ENCODE measurements around the gene GATAD2B.

Gene GATAD2B

DNA sequence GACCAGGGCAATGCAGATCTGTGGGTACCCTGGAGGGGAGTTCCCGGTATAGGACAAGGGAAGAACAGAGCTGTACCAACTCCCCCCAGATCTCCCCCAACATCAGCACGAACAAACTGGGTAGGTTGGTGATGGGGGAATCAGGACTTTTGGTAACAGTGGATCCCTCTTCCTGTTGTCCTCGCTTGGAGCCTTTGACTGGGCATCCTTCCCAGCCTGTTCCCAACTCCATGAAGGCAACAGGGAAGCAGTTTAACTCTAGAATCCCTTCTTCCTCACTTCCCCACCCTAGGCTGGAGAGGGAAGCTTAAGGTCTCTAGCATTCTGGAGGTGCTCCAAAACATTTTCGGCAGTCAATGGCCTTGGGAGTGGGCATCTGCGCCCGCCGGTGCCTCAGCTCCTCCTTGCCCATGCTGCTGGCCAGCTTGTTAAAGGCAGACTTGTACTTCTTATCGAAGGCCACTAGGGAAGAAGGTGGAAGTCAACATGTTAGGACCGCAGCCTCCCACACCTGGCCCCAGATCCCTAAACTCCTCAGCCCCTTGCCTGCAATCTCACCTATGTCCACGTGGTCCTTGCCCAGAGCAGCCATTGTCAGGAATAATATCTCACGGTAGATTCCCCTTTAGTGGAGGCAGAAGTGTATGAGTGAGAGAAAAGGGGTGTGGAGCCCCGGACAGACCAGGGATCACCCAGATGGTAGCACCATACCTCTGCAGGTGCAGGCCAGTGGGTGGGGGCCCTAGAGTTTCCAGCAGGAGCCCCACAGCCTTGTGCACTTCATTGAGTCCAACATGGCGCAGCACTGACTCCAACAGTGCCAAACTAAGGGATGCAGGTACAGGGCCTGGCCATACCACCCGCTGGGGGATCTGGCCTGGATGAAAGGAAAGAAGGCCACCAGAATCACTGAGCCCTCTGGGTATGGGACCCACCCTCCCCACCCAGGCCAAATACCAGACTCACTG lies 7.5 kb upstream of the GATAD2B start:
- TF ChIP-seq, protein P1, sequence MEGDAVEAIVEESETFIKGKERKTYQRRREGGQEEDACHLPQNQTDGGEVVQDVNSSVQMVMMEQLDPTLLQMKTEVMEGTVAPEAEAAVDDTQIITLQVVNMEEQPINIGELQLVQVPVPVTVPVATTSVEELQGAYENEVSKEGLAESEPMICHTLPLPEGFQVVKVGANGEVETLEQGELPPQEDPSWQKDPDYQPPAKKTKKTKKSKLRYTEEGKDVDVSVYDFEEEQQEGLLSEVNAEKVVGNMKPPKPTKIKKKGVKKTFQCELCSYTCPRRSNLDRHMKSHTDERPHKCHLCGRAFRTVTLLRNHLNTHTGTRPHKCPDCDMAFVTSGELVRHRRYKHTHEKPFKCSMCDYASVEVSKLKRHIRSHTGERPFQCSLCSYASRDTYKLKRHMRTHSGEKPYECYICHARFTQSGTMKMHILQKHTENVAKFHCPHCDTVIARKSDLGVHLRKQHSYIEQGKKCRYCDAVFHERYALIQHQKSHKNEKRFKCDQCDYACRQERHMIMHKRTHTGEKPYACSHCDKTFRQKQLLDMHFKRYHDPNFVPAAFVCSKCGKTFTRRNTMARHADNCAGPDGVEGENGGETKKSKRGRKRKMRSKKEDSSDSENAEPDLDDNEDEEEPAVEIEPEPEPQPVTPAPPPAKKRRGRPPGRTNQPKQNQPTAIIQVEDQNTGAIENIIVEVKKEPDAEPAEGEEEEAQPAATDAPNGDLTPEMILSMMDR (conservative IDR thresholded peaks at IDR 0.05; ENCODE audit: low read depth, low read length), result no peak
- H3K4me3 ChIP-seq (ENCODE audit: low read length), result no peak overlapping the region
- DNase-seq (ENCODE audit: low read depth), result no peak

DNA sequence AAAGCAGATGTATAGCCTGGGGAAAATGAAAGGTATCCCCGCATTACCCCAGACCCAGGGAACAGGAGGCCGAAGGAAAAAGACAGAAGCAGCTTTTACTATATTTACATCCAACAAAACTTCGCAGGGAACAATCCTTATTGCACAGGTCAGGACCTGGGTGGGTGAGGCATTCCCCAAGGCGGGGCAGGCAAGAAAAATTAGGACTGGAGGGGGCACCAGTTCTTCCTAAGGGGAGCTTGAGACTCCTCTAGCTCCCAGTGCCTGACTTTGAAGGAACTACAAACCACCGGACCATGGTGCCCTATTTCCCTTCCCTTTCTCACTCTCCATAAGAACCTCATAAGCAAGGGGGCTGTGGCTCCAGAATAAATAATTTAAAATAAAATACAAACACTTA lies 6.7 kb upstream of the GATAD2B start:
- H3K4me3 ChIP-seq (ENCODE audit: low read length), result no peak overlapping the region
- TF ChIP-seq, protein P1 (conservative IDR thresholded peaks at IDR 0.05; ENCODE audit: low read depth, low read length), result no peak
- no peak for DNase-seq (ENCODE audit: low read depth)

DNA sequence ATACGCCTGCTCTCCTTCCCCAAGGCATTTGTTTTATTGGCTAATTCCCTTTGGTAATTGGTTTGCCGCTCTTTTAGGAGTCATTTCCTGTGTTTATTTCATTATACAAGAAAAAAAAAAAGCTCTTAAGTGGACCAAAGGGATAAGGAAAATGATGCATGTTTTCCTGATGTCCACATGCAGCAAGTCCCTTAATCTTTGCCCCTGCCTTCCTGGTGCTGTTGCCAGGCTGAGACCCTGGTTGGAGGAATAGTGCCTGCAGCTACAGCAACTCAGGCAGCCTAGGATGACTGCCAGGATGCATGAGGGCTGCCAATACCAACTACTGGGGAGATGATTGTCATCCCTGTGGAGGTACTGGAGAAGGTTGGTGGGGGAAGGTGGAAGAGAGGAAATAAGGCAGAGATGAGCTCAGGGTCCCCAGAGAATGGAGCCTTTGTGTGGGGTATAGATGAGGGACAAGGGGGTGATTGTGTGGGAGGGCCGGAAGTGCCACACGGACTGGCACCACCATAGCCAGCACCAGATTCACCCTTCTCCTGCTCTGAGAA lies 6.1 kb upstream of the GATAD2B start:
- TF ChIP-seq, protein P1 (conservative IDR thresholded peaks at IDR 0.05; ENCODE audit: low read depth, low read length), result no peak
- H3K4me3 ChIP-seq (ENCODE audit: low read length), result no peak overlapping the region
- DNase-seq (ENCODE audit: low read depth), result no peak

DNA sequence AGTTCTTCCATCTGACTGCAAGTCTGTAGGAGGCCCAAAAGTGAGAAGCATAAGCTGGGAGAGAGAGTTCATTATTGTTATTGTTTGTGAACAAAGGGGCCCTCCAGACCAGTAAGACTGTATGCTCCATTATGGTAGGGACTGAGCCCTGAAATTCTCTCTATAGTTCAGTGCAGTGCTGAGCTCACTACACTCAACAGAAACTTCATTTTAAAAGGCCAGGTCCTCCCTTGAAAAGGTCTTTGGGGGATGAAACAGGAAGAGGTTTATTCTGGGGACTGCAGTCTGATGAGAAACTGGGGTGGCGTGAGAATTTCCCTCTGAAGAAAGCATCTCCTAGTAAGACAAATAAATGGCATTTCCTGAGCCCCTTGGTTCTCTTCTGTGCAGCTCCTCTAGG lies 5.5 kb upstream of the GATAD2B start:
- TF ChIP-seq, protein P1 (conservative IDR thresholded peaks at IDR 0.05; ENCODE audit: low read depth, low read length), result no peak
- no peak for DNase-seq (ENCODE audit: low read depth)
- no peak overlapping the region for H3K4me3 ChIP-seq (ENCODE audit: low read length)

DNA sequence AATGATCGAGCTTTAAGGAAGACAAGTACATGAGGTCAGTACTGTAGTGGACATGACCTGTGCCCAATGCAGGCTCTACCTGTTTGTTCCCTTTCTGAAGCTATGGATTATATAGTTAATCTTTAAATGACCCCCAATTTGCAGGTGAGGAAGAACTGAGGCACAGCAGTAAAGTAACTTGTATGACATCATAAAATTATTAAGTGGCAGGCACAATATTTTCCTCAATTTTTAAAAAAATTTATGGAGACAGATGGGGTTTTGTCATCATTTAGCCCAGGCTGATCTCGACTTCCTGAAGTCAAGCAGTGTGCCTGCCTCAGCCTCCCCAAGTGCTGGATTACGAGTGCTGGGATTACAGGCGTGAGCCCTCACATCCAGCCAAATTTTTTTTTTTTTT lies 3.6 kb upstream of the GATAD2B start:
- DNase-seq (ENCODE audit: low read depth), result no peak
- TF ChIP-seq, protein P1 (conservative IDR thresholded peaks at IDR 0.05; ENCODE audit: low read depth, low read length), result no peak
- H3K4me3 ChIP-seq (ENCODE audit: low read length), result no peak overlapping the region

DNA sequence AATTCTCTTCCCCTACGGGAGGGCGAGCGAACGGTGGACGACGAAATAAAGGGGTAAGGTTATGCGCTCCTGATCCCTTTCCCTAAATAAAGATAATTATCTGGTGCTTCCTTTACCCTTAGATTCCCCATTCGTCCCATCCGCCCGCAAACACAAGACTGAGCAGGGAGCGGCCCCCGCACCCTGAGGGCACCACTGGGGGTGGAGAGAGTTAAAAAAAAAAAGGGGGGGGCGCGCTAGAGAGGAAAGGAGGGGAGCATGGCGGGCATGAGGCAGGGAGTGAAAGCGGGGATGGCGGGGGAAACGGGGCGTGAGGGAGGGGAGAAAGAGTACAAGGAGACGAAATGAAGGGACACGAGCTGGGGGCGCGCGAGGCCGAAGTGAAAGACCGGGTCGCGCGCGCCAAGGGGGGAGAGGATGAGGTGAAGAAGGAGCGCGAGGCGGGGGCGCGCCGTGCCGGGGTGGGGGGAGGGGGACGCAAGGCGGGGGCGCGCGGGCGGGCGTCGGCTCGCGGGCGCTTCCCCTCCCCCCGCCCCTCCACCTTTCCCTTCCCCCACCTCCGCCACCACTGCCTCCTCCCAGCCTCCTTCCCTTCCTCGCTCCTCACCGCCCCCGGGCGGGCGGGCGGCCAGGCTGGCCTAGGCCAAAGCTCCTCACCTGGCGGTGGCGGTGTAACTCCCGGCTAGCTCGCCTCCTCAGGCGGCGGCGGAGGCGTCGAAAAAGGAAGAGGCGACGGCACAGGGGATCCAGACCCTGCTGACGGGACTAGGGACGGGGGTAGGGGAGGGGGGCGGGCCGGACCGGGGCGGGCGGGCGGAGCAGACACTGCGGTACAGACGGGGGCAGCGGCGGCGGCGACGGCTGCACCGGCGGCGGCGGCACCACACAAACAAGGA lies 448 bp downstream of the GATAD2B start:
- peak overlapping the region; percentile 84 for H3K4me3 ChIP-seq (ENCODE audit: low read length)
- TF ChIP-seq, protein P1 (conservative IDR thresholded peaks at IDR 0.05; ENCODE audit: low read depth, low read length), result peak; percentile 11
- DNase-seq (ENCODE audit: low read depth), result no peak

Measured in retinal pigment epithelial cell (primary cell).